OCI-LY3 (cell line): ENCODE results near the gene TECPR1.

ENCODE experiments used
- H2AFZ ChIP-seq: fragments of 200-600, 300-600 bp; shearing (Covaris generic); 2 replicates; pipeline ENCODE4 v1.6.0; 2014; ENCODE audit warnings: antibody characterized with exemption, low read depth, low read length
- H3K27ac ChIP-seq: fragments of 200-600, 300-600 bp; sonication (generic); 2 replicates; pipeline ENCODE4 v1.5.1; 2014; ENCODE audit warnings: mild to moderate bottlenecking, low read length, moderate library complexity, mixed read lengths
- H3K27me3 ChIP-seq: fragments of 200-600, 300-600 bp; sonication (generic); 2 replicates; pipeline ENCODE4 v1.6.1; 2014; ENCODE audit warnings: low read depth, low read length, mixed read lengths
- H3K36me3 ChIP-seq: fragments of 200-600, 300-600 bp; sonication (generic); replicated peaks from 2 replicates; pipeline ENCODE3; 2014; ENCODE audit warnings: low read depth, low read length, mixed read lengths
- H3K4me1 ChIP-seq: fragments of 300-600, 200-600 bp; sonication (generic); 2 replicates; pipeline ENCODE4 v1.6.1; 2014; ENCODE audit warnings: low read length, mixed read lengths
- H3K4me2 ChIP-seq: fragments of 200-600, 300-600 bp; sonication (generic); 2 replicates; pipeline ENCODE4 v1.6.1; 2014; ENCODE audit warnings: low read length, mixed read lengths
- H3K4me3 ChIP-seq: fragments of 300-600, 200-600 bp; sonication (generic); 2 replicates; pipeline ENCODE4 v1.5.1; 2014; ENCODE audit warnings: antibody characterized with exemption, mild to moderate bottlenecking, low read length, moderate library complexity
- H3K79me2 ChIP-seq: fragments of 300-600, 200-600 bp; shearing (Covaris generic); 2 replicates; pipeline ENCODE4 v1.6.1; 2014; ENCODE audit warnings: mild to moderate bottlenecking, low read length, mixed read lengths
- H3K9ac ChIP-seq: fragments of 300-600, 200-600 bp; shearing (Covaris generic); 2 replicates; pipeline ENCODE4 v1.6.0; 2014; ENCODE audit warnings: mild to moderate bottlenecking, low read length, moderate library complexity
- H3K9me3 ChIP-seq: fragments of 200-600, 300-600 bp; shearing (Covaris generic); 2 replicates; pipeline ENCODE4 v1.6.1; 2014; ENCODE audit warnings: low read length, mixed read lengths; ENCODE audit not compliant: insufficient read depth
- H4K20me1 ChIP-seq: fragments of 200-600, 300-600 bp; sonication (generic); 2 replicates; pipeline ENCODE4 v1.6.1; 2016; ENCODE audit warnings: low read length, mixed read lengths; ENCODE audit not compliant: insufficient read depth
- EZH2phosphoT487 ChIP-seq: fragments of 200-600 bp; shearing (Covaris generic); IDR thresholded peaks from 2 replicates; pipeline ENCODE4 v1.6.1; 2018; ENCODE audit warnings: antibody characterized with exemption, mixed run types, low read depth
- TF ChIP-seq, protein P1 (sequence below): fragments of 200-600, 300-600 bp; sonication (generic); IDR thresholded peaks from 2 replicates; pipeline ENCODE4 v1.5.1; 2014; ENCODE audit warnings: antibody characterized with exemption, low read length, low read depth

The TECPR1 gene

DNA sequence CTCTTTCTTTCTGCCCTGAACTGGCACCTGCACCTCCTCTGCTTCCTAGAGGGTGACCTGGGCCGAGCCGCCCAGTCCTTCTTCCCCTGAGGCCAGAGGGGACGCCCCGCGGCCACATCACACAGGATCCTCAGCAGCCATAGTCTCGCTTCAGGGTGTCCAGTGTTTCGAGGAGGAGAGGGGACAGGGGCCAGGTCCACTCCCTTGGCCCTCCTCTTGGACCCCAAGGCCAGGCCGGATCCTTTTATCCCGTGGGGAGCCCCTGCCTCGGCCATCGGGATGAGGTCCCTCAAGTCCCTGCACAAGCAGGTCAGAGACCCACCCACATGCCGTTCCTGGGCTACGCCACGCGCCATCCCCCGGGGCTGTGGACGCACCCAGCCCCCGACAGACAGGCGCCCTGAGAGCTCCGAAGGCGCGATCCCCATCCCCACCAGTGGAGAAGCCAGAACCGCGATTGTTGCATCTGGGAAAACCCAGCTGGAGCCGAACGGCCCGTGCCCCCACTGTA, 37.2 kb downstream of the TECPR1 start:
- H3K4me3 ChIP-seq = no peak overlapping the region
- no peak overlapping the region for H3K27ac ChIP-seq
- no peaks in the 10 kb centered on the region for H3K36me3 ChIP-seq
- no peak for TF ChIP-seq EZH2phosphoT487
- TF ChIP-seq, protein P1, sequence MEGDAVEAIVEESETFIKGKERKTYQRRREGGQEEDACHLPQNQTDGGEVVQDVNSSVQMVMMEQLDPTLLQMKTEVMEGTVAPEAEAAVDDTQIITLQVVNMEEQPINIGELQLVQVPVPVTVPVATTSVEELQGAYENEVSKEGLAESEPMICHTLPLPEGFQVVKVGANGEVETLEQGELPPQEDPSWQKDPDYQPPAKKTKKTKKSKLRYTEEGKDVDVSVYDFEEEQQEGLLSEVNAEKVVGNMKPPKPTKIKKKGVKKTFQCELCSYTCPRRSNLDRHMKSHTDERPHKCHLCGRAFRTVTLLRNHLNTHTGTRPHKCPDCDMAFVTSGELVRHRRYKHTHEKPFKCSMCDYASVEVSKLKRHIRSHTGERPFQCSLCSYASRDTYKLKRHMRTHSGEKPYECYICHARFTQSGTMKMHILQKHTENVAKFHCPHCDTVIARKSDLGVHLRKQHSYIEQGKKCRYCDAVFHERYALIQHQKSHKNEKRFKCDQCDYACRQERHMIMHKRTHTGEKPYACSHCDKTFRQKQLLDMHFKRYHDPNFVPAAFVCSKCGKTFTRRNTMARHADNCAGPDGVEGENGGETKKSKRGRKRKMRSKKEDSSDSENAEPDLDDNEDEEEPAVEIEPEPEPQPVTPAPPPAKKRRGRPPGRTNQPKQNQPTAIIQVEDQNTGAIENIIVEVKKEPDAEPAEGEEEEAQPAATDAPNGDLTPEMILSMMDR = no peak
- no peaks in the 10 kb centered on the region for H3K79me2 ChIP-seq
- H2AFZ ChIP-seq = no peak overlapping the region
- H3K4me1 ChIP-seq = peaks cover 7% of the 10 kb centered on the region
- H3K9ac ChIP-seq = no peak overlapping the region
- peaks cover 9% of the 10 kb centered on the region; the same call in 1 of the 2 replicates for H4K20me1 ChIP-seq
- H3K4me2 ChIP-seq = no peak overlapping the region
- no peaks in the 10 kb centered on the region for H3K9me3 ChIP-seq
- peaks cover 15% of the 10 kb centered on the region for H3K27me3 ChIP-seq

DNA sequence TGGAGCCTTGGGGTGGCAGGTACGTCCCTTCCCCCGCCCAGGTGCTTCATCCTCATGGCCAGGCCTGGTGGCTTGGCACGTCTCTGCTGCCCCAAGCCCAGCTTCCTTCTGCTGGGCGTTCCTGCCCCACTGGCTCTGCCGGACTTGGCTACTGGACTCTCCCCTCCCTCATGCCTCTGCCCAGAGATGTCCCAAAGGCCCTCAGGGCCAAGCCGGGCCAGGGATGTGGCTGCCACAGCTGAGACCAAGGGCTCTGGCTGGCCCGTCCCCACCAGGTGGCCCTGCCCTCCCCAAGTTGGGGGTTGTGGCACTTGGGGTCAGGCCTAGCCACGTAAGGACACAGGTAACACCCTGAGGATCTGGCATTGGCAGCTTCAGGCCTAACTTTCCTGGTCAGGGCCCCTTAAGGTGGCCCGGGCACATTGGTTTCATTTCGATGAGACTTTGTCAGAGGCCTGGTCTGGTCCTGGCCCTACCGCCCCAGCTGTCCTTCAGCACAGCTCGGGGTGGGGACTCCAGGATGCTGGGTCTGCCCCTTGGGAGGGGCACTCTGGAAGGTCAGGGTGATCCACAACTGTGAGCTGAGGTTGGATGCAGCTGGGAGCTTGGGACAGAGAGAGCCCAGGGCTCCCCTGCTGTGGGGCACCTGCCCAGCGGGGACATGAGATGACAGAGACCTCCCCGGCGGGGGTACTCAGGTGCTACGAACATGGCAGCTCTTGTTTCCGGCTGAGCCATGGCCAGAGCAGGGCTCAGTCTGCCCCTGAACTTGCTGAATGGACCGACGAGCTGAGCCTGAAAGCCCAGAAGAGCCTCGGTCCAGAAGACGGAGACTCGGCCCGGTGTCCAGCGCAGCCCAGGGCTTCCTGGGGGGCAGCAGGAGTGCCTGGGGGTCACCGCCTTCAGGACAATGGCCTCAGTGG, 37.9 kb downstream of the TECPR1 start:
- no peak overlapping the region for H3K27ac ChIP-seq
- H3K4me2 ChIP-seq = no peak overlapping the region
- TF ChIP-seq, protein P1 = no peak
- TF ChIP-seq EZH2phosphoT487 = no peak
- no peak overlapping the region for H3K4me3 ChIP-seq
- H3K9ac ChIP-seq = no peak overlapping the region
- H3K9me3 ChIP-seq = no peaks in the 10 kb centered on the region
- H2AFZ ChIP-seq = no peak overlapping the region
- H4K20me1 ChIP-seq = peaks cover 9% of the 10 kb centered on the region; the same call in 1 of the 2 replicates
- no peaks in the 10 kb centered on the region for H3K79me2 ChIP-seq
- no peaks in the 10 kb centered on the region for H3K36me3 ChIP-seq
- H3K27me3 ChIP-seq = peaks cover 13% of the 10 kb centered on the region
- peaks cover 7% of the 10 kb centered on the region for H3K4me1 ChIP-seq

DNA sequence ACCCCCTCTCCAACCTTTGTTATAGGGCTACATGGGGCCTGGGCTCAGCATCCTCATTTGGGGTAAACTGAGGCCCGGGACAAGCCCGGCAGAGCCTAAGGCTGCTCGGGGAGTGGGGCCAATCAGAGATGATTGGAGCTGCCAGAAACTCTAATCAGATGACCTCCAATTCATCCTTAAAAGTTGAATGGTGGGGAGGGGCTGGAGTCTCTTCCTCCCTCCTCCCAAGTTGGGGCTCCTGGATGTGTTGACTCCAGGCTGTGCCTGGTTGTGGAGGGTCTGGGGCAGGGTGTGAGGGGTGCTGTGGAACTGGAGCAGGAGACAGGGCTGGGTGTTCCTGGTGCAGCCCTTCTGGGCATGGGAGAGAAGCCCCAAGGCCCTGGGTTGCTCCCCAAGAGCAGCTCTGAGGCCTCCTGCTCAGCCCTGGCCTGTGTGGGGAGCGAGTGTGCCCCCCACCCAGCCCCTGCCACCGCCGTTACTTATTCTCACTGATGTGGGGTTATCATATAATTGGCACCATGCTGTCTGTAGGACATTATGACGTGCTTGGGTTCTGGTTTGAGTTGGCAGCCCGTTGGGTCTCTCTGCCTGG, 38.6 kb downstream of the TECPR1 start:
- no peaks in the 10 kb centered on the region for H3K9me3 ChIP-seq
- peaks cover 6% of the 10 kb centered on the region; the same call in 1 of the 2 replicates for H3K27me3 ChIP-seq
- H3K4me1 ChIP-seq = peaks cover 6% of the 10 kb centered on the region
- no peaks in the 10 kb centered on the region for H3K79me2 ChIP-seq
- no peaks in the 10 kb centered on the region for H3K36me3 ChIP-seq
- H2AFZ ChIP-seq = no peak overlapping the region
- H3K4me3 ChIP-seq = no peak overlapping the region
- no peak overlapping the region for H3K27ac ChIP-seq
- H3K4me2 ChIP-seq = no peak overlapping the region
- peaks cover 6% of the 10 kb centered on the region; the same call in 1 of the 2 replicates for H4K20me1 ChIP-seq
- TF ChIP-seq, protein P1 = no peak
- TF ChIP-seq EZH2phosphoT487 = no peak
- H3K9ac ChIP-seq = no peak overlapping the region

DNA sequence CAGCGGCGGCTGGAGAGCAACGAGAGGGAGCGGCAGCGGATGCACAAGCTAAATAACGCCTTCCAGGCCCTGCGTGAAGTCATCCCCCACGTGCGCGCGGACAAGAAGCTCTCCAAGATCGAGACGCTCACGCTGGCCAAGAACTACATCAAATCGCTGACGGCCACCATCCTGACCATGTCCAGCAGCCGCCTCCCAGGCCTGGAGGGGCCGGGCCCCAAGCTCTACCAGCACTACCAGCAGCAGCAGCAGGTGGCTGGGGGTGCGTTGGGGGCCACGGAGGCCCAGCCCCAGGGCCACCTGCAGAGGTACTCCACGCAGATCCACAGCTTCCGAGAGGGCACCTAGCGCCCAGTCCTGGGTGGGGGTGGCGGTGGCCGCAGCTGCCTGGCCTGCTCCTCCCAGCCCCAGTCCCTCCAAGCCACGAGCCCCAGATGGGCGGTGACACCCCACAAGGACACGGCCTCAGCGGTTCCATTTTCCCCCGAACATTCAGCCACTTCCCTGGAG, 39.4 kb downstream of the TECPR1 start:
- no peaks in the 10 kb centered on the region for H3K79me2 ChIP-seq
- no peak overlapping the region for H3K4me3 ChIP-seq
- H3K4me1 ChIP-seq = no peaks in the 10 kb centered on the region
- no peak overlapping the region for H3K9ac ChIP-seq
- no peak for TF ChIP-seq EZH2phosphoT487
- no peaks in the 10 kb centered on the region for H3K36me3 ChIP-seq
- peaks cover 5% of the 10 kb centered on the region; the same call in 1 of the 2 replicates for H3K27me3 ChIP-seq
- no peak overlapping the region for H3K27ac ChIP-seq
- H3K4me2 ChIP-seq = no peak overlapping the region
- 0 out of 2 replicates have a peak, but pooled peaks cover 3% of the 10 kb centered on the region for H4K20me1 ChIP-seq
- no peak overlapping the region for H2AFZ ChIP-seq
- H3K9me3 ChIP-seq = no peaks in the 10 kb centered on the region
